ENCODE results near the gene HSD17B7. TPM values are rescaled to one million over a fixed set of nuclear protein-coding genes. Genes with fewer than 3 reads are reported as not detected.

The HSD17B7 gene
- total RNA-seq, 1 donor from 2014 or later = 15.4 TPM

GRCh38 chr1:162855461-162856150, 65.1 kb downstream of the HSD17B7 start:
- no peak for DNase-seq (ENCODE audit: extremely low read depth, low read depth, low spot score)

- DNase-seq (ENCODE audit: extremely low read depth, low read depth, low spot score) = peak; percentile 65
These were observed 65.8 kb downstream of the HSD17B7 start for GRCh38 chr1:162856260-162856659.

GRCh38 chr1:162857850-162858249, 67.3 kb downstream of the HSD17B7 start:
- DNase-seq (ENCODE audit: extremely low read depth, low read depth, low spot score) = no peak

GRCh38 chr1:162859191-162859590, 68.7 kb downstream of the HSD17B7 start:
- DNase-seq (ENCODE audit: extremely low read depth, low read depth, low spot score) = no peak

GRCh38 chr1:162861101-162861500, 70.6 kb downstream of the HSD17B7 start, which contains the start of gene CCDC190:
TSS of gene CCDC190 (minus strand) at chr1:162861175. CDS start at chr1:162859646, 1,529 bp downstream.
- DNase-seq (ENCODE audit: extremely low read depth, low read depth, low spot score) = no peak

GRCh38 chr1:162861625-162862024, 71.1 kb downstream of the HSD17B7 start:
- no peak for DNase-seq (ENCODE audit: extremely low read depth, low read depth, low spot score)

Other genes with a start within 250 kb of the HSD17B7 start
- 41.5 and 67.0 TPM in 2 replicates for gene UAP1, start 229.0 kb upstream of the HSD17B7 start, total RNA-seq
- 3.3 and 5.8 TPM in 2 replicates for gene DDR2, start 158.2 kb upstream of the HSD17B7 start, total RNA-seq
- 0.19 and 2.2 TPM in 2 replicates for gene CCDC190, start 70.5 kb downstream of the HSD17B7 start, total RNA-seq

Measured in glomerular endothelial cell (primary cell).